ENCODE results near the gene SUGP1. TPM values are rescaled to one million over a fixed set of nuclear protein-coding genes. Genes with fewer than 3 reads are reported as not detected.

SUGP1 gene
- total and polyA plus RNA-seq, 2 of the 13 experiments (the other 11 are each of a cell fraction or from before 2014, with no cell fraction given), result 21.6 to 25.9 TPM

GRCh38 chr19:19343762-19344161 lies 23.5 kb upstream of the SUGP1 start:
- Histone ChIP-seq H4K20me1 (ENCODE audit: insufficient read depth, low read length) (no peaks in the 10 kb centered on the region), H3K27ac (ENCODE audit: extremely low read length, insufficient read depth, low read length) (no peak overlapping the region), H3K4me2 (ENCODE audit: low read depth, low read length) (no peak overlapping the region), H2AFZ (ENCODE audit: low read length) (no peak overlapping the region), H3K4me3 (replicated peaks in 1 of 3; ENCODE audit: insufficient read depth in 1 of 3, low read depth in 2 of 3, low read length in 3 of 3) (no peak overlapping the region), H3K27me3 (ENCODE audit: control insufficient read depth in 1 of 2, insufficient read depth in 2 of 2, low read length in 2 of 2) (no peaks in the 10 kb centered on the region), H3K36me3 (replicated peaks in 1 of 2; ENCODE audit: control insufficient read depth in 1 of 2, insufficient read depth in 2 of 2, low read length in 2 of 2) (peaks cover 29 to 66% of the 10 kb centered on the region in 2 experiments), H3K4me1 (ENCODE audit: insufficient read depth, low read length) (no peaks in the 10 kb centered on the region), H3K9ac (ENCODE audit: insufficient read depth, low read depth, low read length) (no peak overlapping the region), H3K79me2 (ENCODE audit: insufficient read depth, low read length) (no peaks in the 10 kb centered on the region), H3K9me3 (ENCODE audit: low read length) (no peaks in the 10 kb centered on the region)
- POLR2A ChIA-PET, result no interaction called here
- no peak for FAIRE-seq
- WGBS (ENCODE audit: low lambda C conversion rate), result 91% methylated on average over 11 of the region's 14 CpGs
- no TSS peak for BruUV-seq (replicated peaks)
- in situ Hi-C loops (cut with HindIII; ENCODE audit: extremely low pct_ligation_motif_present, low pct_unique_long_range_greater_than_20kb) (no loop called here), intact Hi-C loops (cut with micrococcal nuclease; ENCODE audit: unreplicated experiment) (no loop called here)
- no peak for DNase-seq (ENCODE audit: low spot score)
- TF ChIP-seq ZNF816 (CRISPR knock-in tag; IDR thresholded peaks at IDR 0.05; ENCODE audit: borderline replicate concordance) (no peak), RORA (CRISPR knock-in tag; IDR thresholded peaks at IDR 0.05) (no peak), SKI (IDR thresholded peaks at IDR 0.05; ENCODE audit: partially characterized antibody) (no peak), EZH2 (conservative IDR thresholded peaks at IDR 0.05; ENCODE audit: low read depth, low read length) (no peak), POLR2A (IDR thresholded peaks at IDR 0.05; ENCODE audit: insufficient read depth in 1 of 2, low read depth in 2 of 2, low read length in 2 of 2) (no peak), ZNF547 (CRISPR knock-in tag; IDR thresholded peaks at IDR 0.05) (no peak), FOXJ3 (CRISPR knock-in tag; IDR thresholded peaks at IDR 0.05; ENCODE audit: borderline replicate concordance) (no peak), NFE2L2 (IDR thresholded peaks at IDR 0.05; ENCODE audit: low read length) (no peak), ARHGAP35 (CRISPR knock-in tag; IDR thresholded peaks at IDR 0.05; ENCODE audit: borderline replicate concordance) (no peak), TMF1 (CRISPR knock-in tag; IDR thresholded peaks at IDR 0.05; ENCODE audit: low read depth) (no peak), NFAT5 (CRISPR knock-in tag; IDR thresholded peaks at IDR 0.05) (no peak), ZNF281 (CRISPR knock-in tag; IDR thresholded peaks at IDR 0.05; ENCODE audit: borderline replicate concordance) (no peak), SP2 (CRISPR knock-in tag; IDR thresholded peaks at IDR 0.05) (no peak), DNMT1 (CRISPR knock-in tag; IDR thresholded peaks at IDR 0.05) (no peak)
- TF ChIP-seq, protein P1, sequence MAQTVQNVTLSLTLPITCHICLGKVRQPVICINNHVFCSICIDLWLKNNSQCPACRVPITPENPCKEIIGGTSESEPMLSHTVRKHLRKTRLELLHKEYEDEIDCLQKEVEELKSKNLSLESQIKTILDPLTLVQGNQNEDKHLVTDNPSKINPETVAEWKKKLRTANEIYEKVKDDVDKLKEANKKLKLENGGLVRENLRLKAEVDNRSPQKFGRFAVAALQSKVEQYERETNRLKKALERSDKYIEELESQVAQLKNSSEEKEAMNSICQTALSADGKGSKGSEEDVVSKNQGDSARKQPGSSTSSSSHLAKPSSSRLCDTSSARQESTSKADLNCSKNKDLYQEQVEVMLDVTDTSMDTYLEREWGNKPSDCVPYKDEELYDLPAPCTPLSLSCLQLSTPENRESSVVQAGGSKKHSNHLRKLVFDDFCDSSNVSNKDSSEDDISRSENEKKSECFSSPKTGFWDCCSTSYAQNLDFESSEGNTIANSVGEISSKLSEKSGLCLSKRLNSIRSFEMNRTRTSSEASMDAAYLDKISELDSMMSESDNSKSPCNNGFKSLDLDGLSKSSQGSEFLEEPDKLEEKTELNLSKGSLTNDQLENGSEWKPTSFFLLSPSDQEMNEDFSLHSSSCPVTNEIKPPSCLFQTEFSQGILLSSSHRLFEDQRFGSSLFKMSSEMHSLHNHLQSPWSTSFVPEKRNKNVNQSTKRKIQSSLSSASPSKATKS (CRISPR knock-in tag; IDR thresholded peaks at IDR 0.05), result no peak
- CTCF ChIA-PET (ENCODE audit: low intra/inter-chr PET ratio, low total read pairs), result interaction anchor here (0.9 kb wide), 1 partner anchor 146 kb away, joined by 3 read pairs; no protein-coding TSS in a partner anchor
- ATAC-seq, result no peak
